H1 (cell line): ENCODE data around the gene OPCML. TPM values are rescaled to one million over a fixed set of nuclear protein-coding genes. Genes with fewer than 3 reads are reported as not detected.

ENCODE experiments used
- CTBP2 ChIP-seq: IDR thresholded peaks from 2 replicates; pipeline ENCODE4 v1.7.0; 2011; ENCODE audit warnings: borderline replicate concordance, mild to moderate bottlenecking, moderate library complexity, mixed read lengths, low read length; ENCODE audit not compliant: insufficient read depth, insufficient read length
- HDAC2 ChIP-seq, 2 experiments: fragments of 300-600 bp in 1 of 2; sonication (generic) in 1 of 2; IDR thresholded peaks; 2 replicates each; pipeline ENCODE4 v1.6.1; 2011 to 2012; ENCODE audit warnings: low read depth in 2 of 2, low read length in 2 of 2, mild to moderate bottlenecking in 2 of 2, moderate library complexity in 2 of 2, borderline replicate concordance in 1 of 2, inconsistent platforms in 1 of 2
- KDM5A ChIP-seq: fragments of 200-600 bp; IDR thresholded peaks from 2 replicates; pipeline ENCODE4 v1.7.1; 2012; ENCODE audit warnings: mild to moderate bottlenecking, low read length, inconsistent platforms, mixed read lengths
- RNF2 ChIP-seq: fragments of 200-900, 300-1000 bp; sonication (generic); IDR thresholded peaks from 2 replicates; pipeline ENCODE4 v1.7.1; 2016; ENCODE audit warnings: borderline replicate concordance, low read depth, mild to moderate bottlenecking, antibody characterized with exemption, low read length; ENCODE audit not compliant: poor library complexity, severe bottlenecking; ENCODE audit errors: missing control alignments
- RXRA ChIP-seq: IDR thresholded peaks from 2 replicates; pipeline ENCODE4 v1.6.1; 2011; ENCODE audit warnings: low read depth, mild to moderate bottlenecking, low read length, moderate library complexity; ENCODE audit not compliant: insufficient read depth
- TAF1 ChIP-seq: IDR thresholded peaks from 2 replicates; pipeline ENCODE4 v1.6.1; 2011; ENCODE audit warnings: mild to moderate bottlenecking, low read depth, low read length
- YY1 ChIP-seq: IDR thresholded peaks from 2 replicates; pipeline ENCODE4 v1.6.1; 2011; ENCODE audit warnings: low read depth, mild to moderate bottlenecking, low read length
- polyA plus RNA-seq, 7 experiments: library from polyadenylated mRNA; depleted of rRNA in 3 of 7; stranded (reverse) in 5 of 7; unstranded in 2 of 7; fragments of >200 nt in 5 of 7; fragments of 200-250 nt in 2 of 7; gene quantifications; 1 replicate in 5 of 7; 2 replicates in 1 of 7; 4 replicates in 1 of 7; pipeline versions ENCODE4 v1.2.1 to v1.2.3, GENCODE V29; 2011 to 2013; ENCODE audit warnings: missing spikeins in 2 of 7, mixed read lengths in 2 of 7
- total RNA-seq: library from RNA; stranded (reverse); fragmentation: NEBNext Ultra II Directional; extraction: Animal tissue kit (Norgen Biotek cat#: 25700); gene quantifications from 2 replicates; pipeline ENCODE4 v1.2.1, GENCODE V29; 2021

The OPCML gene
- total and polyA plus RNA-seq, 2 of the 8 experiments (the other 6 are each of a cell fraction or from before 2014, with no cell fraction given): 2.3 to 3.1 TPM

DNA sequence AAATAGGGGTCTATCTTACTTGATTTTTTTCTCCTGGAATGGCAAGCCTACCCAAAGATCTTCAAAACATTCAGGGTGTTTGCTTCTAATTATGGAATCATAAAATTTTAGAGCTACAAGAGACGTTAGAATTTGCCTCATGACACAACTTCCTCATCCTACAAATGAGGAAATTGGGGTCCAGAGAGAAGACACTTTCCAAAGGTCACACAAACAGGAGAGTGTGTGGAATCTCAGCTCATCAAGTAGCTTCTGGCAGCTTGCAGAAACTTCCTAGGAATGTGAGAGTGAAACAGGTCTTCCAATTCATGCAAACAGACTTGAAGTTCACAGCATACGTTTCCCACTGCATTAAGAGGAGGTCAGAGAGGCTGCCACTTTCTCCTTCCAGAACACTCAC lies 976.0 kb downstream of the OPCML start (continued):
- TF ChIP-seq HDAC2 (IDR thresholded peaks at IDR 0.05; ENCODE audit: borderline replicate concordance in 1 of 2, low read depth in 2 of 2, low read length in 2 of 2) (no peak), CTBP2 (no peak), RNF2 (no peak), YY1 (no peak), RXRA (no peak), TAF1 (no peak), KDM5A (no peak)
